GM23338 (cell line): ENCODE measurements around the gene DKK2. TPM values are rescaled to one million over a fixed set of nuclear protein-coding genes. Genes with fewer than 3 reads are reported as not detected.

Experiments
- ATAC-seq: fragments of 200-7000 bp; cut with Tn5 transposase; 3 replicates; pipeline ENCODE4 v1.9.1; 2020
- DNase-seq: peaks from one replicate; pipeline ENCODE4 v3.0.0-alpha.2; 2015; ENCODE audit warnings: low spot score
- H2AFZ ChIP-seq: fragments of 200-600 bp; sonication (generic); 2 replicates; pipeline ENCODE4 v1.8.0; 2016; ENCODE audit warnings: antibody characterized with exemption, mild to moderate bottlenecking, moderate library complexity
- H3F3A ChIP-seq: fragments of 200-600 bp; sonication (generic); replicated peaks from 2 replicates; pipeline ENCODE4 v1.8.0; 2017; ENCODE audit warnings: antibody characterized with exemption, mixed run types, low read depth
- H3K27ac ChIP-seq: fragments of 200-600 bp; sonication (generic); 2 replicates; pipeline ENCODE4 v1.6.1; 2016; ENCODE audit warnings: low read depth
- H3K27me3 ChIP-seq: fragments of 200-600 bp; sonication (generic); 2 replicates; pipeline ENCODE4 v1.8.0; 2016; ENCODE audit warnings: mild to moderate bottlenecking, mixed run types, moderate library complexity; ENCODE audit not compliant: insufficient read depth
- H3K36me3 ChIP-seq: fragments of 200-600 bp; sonication (generic); 2 replicates; pipeline ENCODE4 v1.8.0; 2016; ENCODE audit warnings: mild to moderate bottlenecking; ENCODE audit not compliant: insufficient read depth
- H3K4me1 ChIP-seq: fragments of 200-600 bp; sonication (generic); 2 replicates; pipeline ENCODE4 v1.8.0; 2016; ENCODE audit warnings: mild to moderate bottlenecking, moderate library complexity; ENCODE audit not compliant: insufficient read depth
- H3K4me2 ChIP-seq: fragments of 200-600 bp; sonication (generic); 2 replicates; pipeline ENCODE4 v1.7.1; 2017; ENCODE audit warnings: mixed run types
- H3K4me3 ChIP-seq: fragments of 200-600 bp; sonication (generic); 2 replicates; pipeline ENCODE4 v1.6.1; 2016; ENCODE audit warnings: mixed run types
- H3K79me2 ChIP-seq: fragments of 200-600 bp; sonication (generic); replicated peaks from 2 replicates; pipeline ENCODE4 v1.8.0; 2017; ENCODE audit warnings: mild to moderate bottlenecking; ENCODE audit not compliant: insufficient read depth
- H3K9me2 ChIP-seq: fragments of 200-600 bp; sonication (generic); 2 replicates; pipeline ENCODE4 v1.8.0; 2017; ENCODE audit not compliant: insufficient read depth
- H4K20me1 ChIP-seq: fragments of 200-600 bp; sonication (generic); replicated peaks from 2 replicates; pipeline ENCODE4 v1.8.0; 2017; ENCODE audit warnings: mild to moderate bottlenecking; ENCODE audit not compliant: insufficient read depth
- H3K27ac Mint-ChIP-seq: 2 replicates; pipeline ENCODE4 v1.8.0; 2020; ENCODE audit warnings: inconsistent platforms, mild to moderate bottlenecking, moderate library complexity, mixed read lengths
- H3K27me3 Mint-ChIP-seq: 3 replicates; pipeline ENCODE4 v1.8.0; 2022; ENCODE audit warnings: low read depth, mild to moderate bottlenecking, moderate library complexity, mixed read lengths, inconsistent platforms; ENCODE audit not compliant: insufficient read depth, poor library complexity
- H3K36me3 Mint-ChIP-seq: 3 replicates; pipeline ENCODE4 v1.8.0; 2021; ENCODE audit warnings: low read depth, mild to moderate bottlenecking, inconsistent platforms, moderate library complexity, mixed read lengths
- H3K4me1 Mint-ChIP-seq: 3 replicates; pipeline ENCODE4 v1.8.0; 2020; ENCODE audit warnings: mild to moderate bottlenecking, inconsistent platforms, mixed read lengths
- H3K4me3 Mint-ChIP-seq: 3 replicates; pipeline ENCODE4 v1.8.0; 2021; ENCODE audit warnings: moderate library complexity, mild to moderate bottlenecking, inconsistent platforms, mixed read lengths
- H3K9me3 Mint-ChIP-seq: 3 replicates; pipeline ENCODE4 v1.8.0; 2020; ENCODE audit warnings: moderate library complexity, mild to moderate bottlenecking, inconsistent platforms, mixed read lengths
- CREB1 ChIP-seq: fragments of 250-450 bp; sonication (Bioruptor Pico); IDR thresholded peaks from 2 replicates; pipeline ENCODE4 v1.5.0; 2020; ENCODE audit warnings: low read depth, mild to moderate bottlenecking, moderate library complexity
- CTCF ChIP-seq, 2 experiments: fragments of 200-600 bp in 1 of 2; sonication (generic) in 1 of 2; conservative IDR thresholded peaks; 2 replicates each; pipeline versions ENCODE4 v1.5.1 to v1.6.1; 2016 to 2017; ENCODE audit warnings: antibody characterized with exemption in 2 of 2, low read depth in 2 of 2, mild to moderate bottlenecking in 2 of 2, moderate library complexity in 1 of 2
- EZH2 ChIP-seq: fragments of 200-600 bp; sonication (generic); IDR thresholded peaks from one replicate; pipeline ENCODE4 v1.8.0; 2017; ENCODE audit warnings: antibody characterized with exemption, mild to moderate bottlenecking, low read depth; ENCODE audit not compliant: unreplicated experiment
- EZH2phosphoT487 ChIP-seq: fragments of 200-600 bp; sonication (generic); IDR thresholded peaks from one replicate; pipeline ENCODE4 v1.8.1; 2018; ENCODE audit warnings: antibody characterized with exemption; ENCODE audit not compliant: unreplicated experiment
- JUNB ChIP-seq: IDR thresholded peaks from one replicate; pipeline ENCODE4 v1.6.1; 2016; ENCODE audit warnings: antibody characterized with exemption; ENCODE audit not compliant: unreplicated experiment
- NANOG ChIP-seq: IDR thresholded peaks from 2 replicates; pipeline ENCODE4 v1.6.1; 2016; ENCODE audit warnings: antibody characterized with exemption, borderline replicate concordance
- POLR2AphosphoS5 ChIP-seq: IDR thresholded peaks from 2 replicates; pipeline ENCODE4 v1.6.1; 2016; ENCODE audit warnings: antibody characterized with exemption, low read depth
- STAT1 ChIP-seq: IDR thresholded peaks from one replicate; pipeline ENCODE4 v1.6.1; 2016; ENCODE audit warnings: antibody characterized with exemption; ENCODE audit not compliant: unreplicated experiment
- ZNF114 ChIP-seq: fragments of 250-450 bp; sonication (Bioruptor Pico); IDR thresholded peaks from 2 replicates; pipeline ENCODE4 v1.5.0; 2020; ENCODE audit warnings: mild to moderate bottlenecking, moderate library complexity
- ZNF331 ChIP-seq: fragments of 250-450 bp; sonication (Bioruptor Pico); IDR thresholded peaks from 2 replicates; pipeline ENCODE4 v1.5.0; 2020; ENCODE audit warnings: low read depth, mild to moderate bottlenecking, moderate library complexity
- polyA plus RNA-seq: library from polyadenylated mRNA; unstranded; fragments of >200 nt; fragmentation: Nextera tagmentation; extraction: Ambion mirVana; gene quantifications from 2 replicates; pipeline ENCODE4 v1.2.1, GENCODE V29; 2016
- total RNA-seq: library from RNA; depleted of rRNA; stranded (reverse); fragments of >200 nt; shearing (Covaris generic); gene quantifications from 2 replicates; pipeline ENCODE4 v1.2.3, GENCODE V29; 2014
- TF ChIP-seq, protein P1 (sequence below): fragments of 250-450 bp; sonication (Bioruptor Pico); IDR thresholded peaks from 2 replicates; pipeline ENCODE4 v1.5.0; 2020; ENCODE audit warnings: mild to moderate bottlenecking, moderate library complexity
- TF ChIP-seq, protein P2 (sequence below): IDR thresholded peaks from 2 replicates; pipeline ENCODE4 v1.6.1; 2016; ENCODE audit warnings: antibody characterized with exemption
- TF ChIP-seq, protein P3 (sequence below): IDR thresholded peaks from one replicate; pipeline ENCODE4 v1.6.1; 2018; ENCODE audit warnings: antibody characterized with exemption; ENCODE audit not compliant: unreplicated experiment

The DKK2 gene
- total and polyA plus RNA-seq, 2 experiments from 2014 or later = 0.05 TPM; not detected in 1

- H3K4me2 ChIP-seq = no peak overlapping the region
- ATAC-seq (no peak), DNase-seq (no peak)
- no peaks in the 10 kb centered on the region for H3K9me3 Mint-ChIP-seq
- no peak overlapping the region for H3K4me3 ChIP-seq
- no peaks in the 10 kb centered on the region for H3K9me2 ChIP-seq
- H3F3A ChIP-seq = no peaks in the 10 kb centered on the region
- H3K27me3 ChIP-seq = no peaks in the 10 kb centered on the region
- H3K36me3 Mint-ChIP-seq = no peaks in the 10 kb centered on the region
- TF ChIP-seq POLR2AphosphoS5 = no peak
- TF ChIP-seq, protein P1, sequence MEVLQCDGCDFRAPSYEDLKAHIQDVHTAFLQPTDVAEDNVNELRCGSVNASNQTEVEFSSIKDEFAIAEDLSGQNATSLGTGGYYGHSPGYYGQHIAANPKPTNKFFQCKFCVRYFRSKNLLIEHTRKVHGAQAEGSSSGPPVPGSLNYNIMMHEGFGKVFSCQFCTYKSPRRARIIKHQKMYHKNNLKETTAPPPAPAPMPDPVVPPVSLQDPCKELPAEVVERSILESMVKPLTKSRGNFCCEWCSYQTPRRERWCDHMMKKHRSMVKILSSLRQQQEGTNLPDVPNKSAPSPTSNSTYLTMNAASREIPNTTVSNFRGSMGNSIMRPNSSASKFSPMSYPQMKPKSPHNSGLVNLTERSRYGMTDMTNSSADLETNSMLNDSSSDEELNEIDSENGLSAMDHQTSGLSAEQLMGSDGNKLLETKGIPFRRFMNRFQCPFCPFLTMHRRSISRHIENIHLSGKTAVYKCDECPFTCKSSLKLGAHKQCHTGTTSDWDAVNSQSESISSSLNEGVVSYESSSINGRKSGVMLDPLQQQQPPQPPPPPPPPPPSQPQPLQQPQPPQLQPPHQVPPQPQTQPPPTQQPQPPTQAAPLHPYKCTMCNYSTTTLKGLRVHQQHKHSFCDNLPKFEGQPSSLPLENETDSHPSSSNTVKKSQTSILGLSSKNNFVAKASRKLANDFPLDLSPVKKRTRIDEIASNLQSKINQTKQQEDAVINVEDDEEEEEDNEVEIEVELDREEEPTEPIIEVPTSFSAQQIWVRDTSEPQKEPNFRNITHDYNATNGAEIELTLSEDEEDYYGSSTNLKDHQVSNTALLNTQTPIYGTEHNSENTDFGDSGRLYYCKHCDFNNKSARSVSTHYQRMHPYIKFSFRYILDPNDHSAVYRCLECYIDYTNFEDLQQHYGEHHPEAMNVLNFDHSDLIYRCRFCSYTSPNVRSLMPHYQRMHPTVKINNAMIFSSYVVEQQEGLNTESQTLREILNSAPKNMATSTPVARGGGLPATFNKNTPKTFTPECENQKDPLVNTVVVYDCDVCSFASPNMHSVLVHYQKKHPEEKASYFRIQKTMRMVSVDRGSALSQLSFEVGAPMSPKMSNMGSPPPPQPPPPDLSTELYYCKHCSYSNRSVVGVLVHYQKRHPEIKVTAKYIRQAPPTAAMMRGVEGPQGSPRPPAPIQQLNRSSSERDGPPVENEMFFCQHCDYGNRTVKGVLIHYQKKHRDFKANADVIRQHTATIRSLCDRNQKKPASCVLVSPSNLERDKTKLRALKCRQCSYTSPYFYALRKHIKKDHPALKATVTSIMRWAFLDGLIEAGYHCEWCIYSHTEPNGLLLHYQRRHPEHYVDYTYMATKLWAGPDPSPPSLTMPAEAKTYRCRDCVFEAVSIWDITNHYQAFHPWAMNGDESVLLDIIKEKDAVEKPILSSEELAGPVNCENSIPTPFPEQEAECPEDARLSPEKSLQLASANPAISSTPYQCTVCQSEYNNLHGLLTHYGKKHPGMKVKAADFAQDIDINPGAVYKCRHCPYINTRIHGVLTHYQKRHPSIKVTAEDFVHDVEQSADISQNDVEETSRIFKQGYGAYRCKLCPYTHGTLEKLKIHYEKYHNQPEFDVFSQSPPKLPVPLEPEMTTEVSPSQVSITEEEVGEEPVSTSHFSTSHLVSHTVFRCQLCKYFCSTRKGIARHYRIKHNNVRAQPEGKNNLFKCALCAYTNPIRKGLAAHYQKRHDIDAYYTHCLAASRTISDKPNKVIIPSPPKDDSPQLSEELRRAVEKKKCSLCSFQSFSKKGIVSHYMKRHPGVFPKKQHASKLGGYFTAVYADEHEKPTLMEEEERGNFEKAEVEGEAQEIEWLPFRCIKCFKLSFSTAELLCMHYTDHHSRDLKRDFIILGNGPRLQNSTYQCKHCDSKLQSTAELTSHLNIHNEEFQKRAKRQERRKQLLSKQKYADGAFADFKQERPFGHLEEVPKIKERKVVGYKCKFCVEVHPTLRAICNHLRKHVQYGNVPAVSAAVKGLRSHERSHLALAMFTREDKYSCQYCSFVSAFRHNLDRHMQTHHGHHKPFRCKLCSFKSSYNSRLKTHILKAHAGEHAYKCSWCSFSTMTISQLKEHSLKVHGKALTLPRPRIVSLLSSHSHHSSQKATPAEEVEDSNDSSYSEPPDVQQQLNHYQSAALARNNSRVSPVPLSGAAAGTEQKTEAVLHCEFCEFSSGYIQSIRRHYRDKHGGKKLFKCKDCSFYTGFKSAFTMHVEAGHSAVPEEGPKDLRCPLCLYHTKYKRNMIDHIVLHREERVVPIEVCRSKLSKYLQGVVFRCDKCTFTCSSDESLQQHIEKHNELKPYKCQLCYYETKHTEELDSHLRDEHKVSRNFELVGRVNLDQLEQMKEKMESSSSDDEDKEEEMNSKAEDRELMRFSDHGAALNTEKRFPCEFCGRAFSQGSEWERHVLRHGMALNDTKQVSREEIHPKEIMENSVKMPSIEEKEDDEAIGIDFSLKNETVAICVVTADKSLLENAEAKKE = no peak
- TF ChIP-seq, protein P2, sequence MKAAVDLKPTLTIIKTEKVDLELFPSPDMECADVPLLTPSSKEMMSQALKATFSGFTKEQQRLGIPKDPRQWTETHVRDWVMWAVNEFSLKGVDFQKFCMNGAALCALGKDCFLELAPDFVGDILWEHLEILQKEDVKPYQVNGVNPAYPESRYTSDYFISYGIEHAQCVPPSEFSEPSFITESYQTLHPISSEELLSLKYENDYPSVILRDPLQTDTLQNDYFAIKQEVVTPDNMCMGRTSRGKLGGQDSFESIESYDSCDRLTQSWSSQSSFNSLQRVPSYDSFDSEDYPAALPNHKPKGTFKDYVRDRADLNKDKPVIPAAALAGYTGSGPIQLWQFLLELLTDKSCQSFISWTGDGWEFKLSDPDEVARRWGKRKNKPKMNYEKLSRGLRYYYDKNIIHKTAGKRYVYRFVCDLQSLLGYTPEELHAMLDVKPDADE = no peak
- no peak for TF ChIP-seq NANOG
- TF ChIP-seq, protein P3, sequence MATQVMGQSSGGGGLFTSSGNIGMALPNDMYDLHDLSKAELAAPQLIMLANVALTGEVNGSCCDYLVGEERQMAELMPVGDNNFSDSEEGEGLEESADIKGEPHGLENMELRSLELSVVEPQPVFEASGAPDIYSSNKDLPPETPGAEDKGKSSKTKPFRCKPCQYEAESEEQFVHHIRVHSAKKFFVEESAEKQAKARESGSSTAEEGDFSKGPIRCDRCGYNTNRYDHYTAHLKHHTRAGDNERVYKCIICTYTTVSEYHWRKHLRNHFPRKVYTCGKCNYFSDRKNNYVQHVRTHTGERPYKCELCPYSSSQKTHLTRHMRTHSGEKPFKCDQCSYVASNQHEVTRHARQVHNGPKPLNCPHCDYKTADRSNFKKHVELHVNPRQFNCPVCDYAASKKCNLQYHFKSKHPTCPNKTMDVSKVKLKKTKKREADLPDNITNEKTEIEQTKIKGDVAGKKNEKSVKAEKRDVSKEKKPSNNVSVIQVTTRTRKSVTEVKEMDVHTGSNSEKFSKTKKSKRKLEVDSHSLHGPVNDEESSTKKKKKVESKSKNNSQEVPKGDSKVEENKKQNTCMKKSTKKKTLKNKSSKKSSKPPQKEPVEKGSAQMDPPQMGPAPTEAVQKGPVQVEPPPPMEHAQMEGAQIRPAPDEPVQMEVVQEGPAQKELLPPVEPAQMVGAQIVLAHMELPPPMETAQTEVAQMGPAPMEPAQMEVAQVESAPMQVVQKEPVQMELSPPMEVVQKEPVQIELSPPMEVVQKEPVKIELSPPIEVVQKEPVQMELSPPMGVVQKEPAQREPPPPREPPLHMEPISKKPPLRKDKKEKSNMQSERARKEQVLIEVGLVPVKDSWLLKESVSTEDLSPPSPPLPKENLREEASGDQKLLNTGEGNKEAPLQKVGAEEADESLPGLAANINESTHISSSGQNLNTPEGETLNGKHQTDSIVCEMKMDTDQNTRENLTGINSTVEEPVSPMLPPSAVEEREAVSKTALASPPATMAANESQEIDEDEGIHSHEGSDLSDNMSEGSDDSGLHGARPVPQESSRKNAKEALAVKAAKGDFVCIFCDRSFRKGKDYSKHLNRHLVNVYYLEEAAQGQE = no peak
- no peak for TF ChIP-seq CREB1 (CRISPR knock-in tag)
- no peak for TF ChIP-seq ZNF331
- TF ChIP-seq JUNB = no peak
- no peak for TF ChIP-seq EZH2
- no peak for TF ChIP-seq ZNF114 (CRISPR knock-in tag)
- no peak for TF ChIP-seq STAT1
- no peak for TF ChIP-seq CTCF (conservative IDR thresholded peaks at IDR 0.05; ENCODE audit: low read depth in 2 of 2)
- TF ChIP-seq EZH2phosphoT487 = no peak
- H3K4me1 ChIP-seq = peaks cover 7% of the 10 kb centered on the region; the same call in 1 of the 2 replicates
- no peak overlapping the region for H3K27ac ChIP-seq
- H3K36me3 ChIP-seq = no peaks in the 10 kb centered on the region
- no peak overlapping the region for H3K27ac Mint-ChIP-seq
- H3K79me2 ChIP-seq = no peaks in the 10 kb centered on the region
- H3K4me1 Mint-ChIP-seq = peaks cover 9% of the 10 kb centered on the region; the same call in 2 of the 3 replicates
- no peaks in the 10 kb centered on the region for H4K20me1 ChIP-seq
- no peak overlapping the region for H2AFZ ChIP-seq
- H3K4me3 Mint-ChIP-seq = no peak overlapping the region
- no peaks in the 10 kb centered on the region for H3K27me3 Mint-ChIP-seq
Measured at GRCh38 chr4:107018344-107018735, 17.8 kb downstream of the DKK2 start.
